Fibroblast of the aortic adventitia (primary cell): ENCODE results near the gene ADAMTS2. TPM values are rescaled to one million over a fixed set of nuclear protein-coding genes. Genes with fewer than 3 reads are reported as not detected.

Source experiments
- DNase-seq: peaks from one replicate; pipeline ENCODE4 v3.0.0-alpha.2; 2010; ENCODE audit warnings: low read depth
- H3K4me3 ChIP-seq: 2 replicates; pipeline ENCODE4 v1.5.1; 2011; ENCODE audit warnings: low read depth, mild to moderate bottlenecking, control low read depth, low read length, moderate library complexity
- CTCF ChIP-seq: IDR thresholded peaks from 2 replicates; pipeline ENCODE4 v1.5.1; 2011; ENCODE audit warnings: mild to moderate bottlenecking, low read length, control low read depth, inconsistent platforms; ENCODE audit not compliant: insufficient read depth
- total RNA-seq: library from RNA; depleted of rRNA; stranded (reverse); fragments of >200 nt; gene quantifications from 2 replicates; pipeline ENCODE4 v1.2.3, GENCODE V29; 2012; ENCODE audit warnings: low replicate concordance

The ADAMTS2 gene
- total RNA-seq, 1 donor = 25.8 TPM

- DNase-seq = peak; percentile 71
- TF ChIP-seq CTCF = no peak
These were observed 202.6 kb downstream of the ADAMTS2 start for GRCh38 chr5:179142434-179143198.

GRCh38 chr5:179141867-179142266 lies 203.4 kb downstream of the ADAMTS2 start:
- H3K4me3 ChIP-seq = no peak overlapping the region
- TF ChIP-seq CTCF = no peak
- no peak for DNase-seq

More at GRCh38 chr5:179142434-179143198, 202.6 kb downstream of the ADAMTS2 start:
- H3K4me3 ChIP-seq = no peak overlapping the region

GRCh38 chr5:179140293-179140692 lies 205.0 kb downstream of the ADAMTS2 start:
- TF ChIP-seq CTCF = no peak
- no peak for DNase-seq
- H3K4me3 ChIP-seq = no peak overlapping the region

- DNase-seq = no peak
- no peak for TF ChIP-seq CTCF
- H3K4me3 ChIP-seq = no peak overlapping the region
These were observed 205.4 kb downstream of the ADAMTS2 start for GRCh38 chr5:179139936-179140235.

GRCh38 chr5:179139111-179139935 lies 205.9 kb downstream of the ADAMTS2 start:
- TF ChIP-seq CTCF = no peak

GRCh38 chr5:179138568-179138925 lies 206.7 kb downstream of the ADAMTS2 start:
- no peak for TF ChIP-seq CTCF
- DNase-seq = no peak
- H3K4me3 ChIP-seq = no peak overlapping the region

More at GRCh38 chr5:179139111-179139935, 205.9 kb downstream of the ADAMTS2 start:
- DNase-seq = no peak
- H3K4me3 ChIP-seq = no peak overlapping the region
